HUES6 (cell line): ENCODE data around the gene PUM2.

Experiments
- H3K27ac ChIP-seq: 2 replicates; pipeline ENCODE4 v1.7.0; 2013; ENCODE audit warnings: low read depth, mild to moderate bottlenecking, low read length, inconsistent platforms
- H3K27me3 ChIP-seq: 2 replicates; pipeline ENCODE4 v1.6.1; 2013; ENCODE audit warnings: low read length; ENCODE audit not compliant: control insufficient read depth, insufficient read depth
- H3K36me3 ChIP-seq: 2 replicates; pipeline ENCODE4 v1.6.1; 2013; ENCODE audit warnings: low read length; ENCODE audit not compliant: control insufficient read depth, insufficient read depth
- H3K4me1 ChIP-seq: 2 replicates; pipeline ENCODE4 v1.6.1; 2013; ENCODE audit warnings: low read length; ENCODE audit not compliant: control insufficient read depth, insufficient read depth
- H3K4me3 ChIP-seq: 2 replicates; pipeline ENCODE4 v1.5.1; 2013; ENCODE audit warnings: low read depth, low read length
- H3K9ac ChIP-seq: one replicate; pipeline ENCODE4 v1.6.1; 2013; ENCODE audit warnings: mild to moderate bottlenecking, low read length
- H3K9me3 ChIP-seq: 2 replicates; pipeline ENCODE4 v1.6.1; 2013; ENCODE audit warnings: low read depth, low read length; ENCODE audit not compliant: control insufficient read depth, insufficient read depth

Gene PUM2

DNA sequence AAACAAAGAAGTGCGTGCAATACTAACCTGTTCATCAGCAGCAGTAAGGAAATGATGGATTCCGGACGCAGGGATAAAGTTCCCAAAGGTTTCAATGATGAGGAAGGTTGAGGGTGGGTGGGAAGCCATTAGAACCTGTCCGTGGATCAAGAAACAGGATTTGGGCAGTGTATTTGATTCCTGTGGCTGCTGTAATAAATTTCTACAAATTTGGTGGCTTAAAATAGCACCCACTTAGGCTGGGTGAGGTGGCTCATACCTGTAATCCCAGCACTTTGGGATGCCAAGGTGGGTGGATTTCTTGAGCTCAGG is 120.6 kb downstream of the PUM2 start:
- H3K27ac ChIP-seq, result no peak overlapping the region
- H3K4me1 ChIP-seq, result peaks cover 30% of the 10 kb centered on the region
- peaks cover 9% of the 10 kb centered on the region; the same call in 1 of the 2 replicates for H3K27me3 ChIP-seq
- no peaks in the 10 kb centered on the region for H3K9me3 ChIP-seq
- no peak overlapping the region for H3K9ac ChIP-seq
- H3K36me3 ChIP-seq, result no peaks in the 10 kb centered on the region
- no peak overlapping the region for H3K4me3 ChIP-seq

DNA sequence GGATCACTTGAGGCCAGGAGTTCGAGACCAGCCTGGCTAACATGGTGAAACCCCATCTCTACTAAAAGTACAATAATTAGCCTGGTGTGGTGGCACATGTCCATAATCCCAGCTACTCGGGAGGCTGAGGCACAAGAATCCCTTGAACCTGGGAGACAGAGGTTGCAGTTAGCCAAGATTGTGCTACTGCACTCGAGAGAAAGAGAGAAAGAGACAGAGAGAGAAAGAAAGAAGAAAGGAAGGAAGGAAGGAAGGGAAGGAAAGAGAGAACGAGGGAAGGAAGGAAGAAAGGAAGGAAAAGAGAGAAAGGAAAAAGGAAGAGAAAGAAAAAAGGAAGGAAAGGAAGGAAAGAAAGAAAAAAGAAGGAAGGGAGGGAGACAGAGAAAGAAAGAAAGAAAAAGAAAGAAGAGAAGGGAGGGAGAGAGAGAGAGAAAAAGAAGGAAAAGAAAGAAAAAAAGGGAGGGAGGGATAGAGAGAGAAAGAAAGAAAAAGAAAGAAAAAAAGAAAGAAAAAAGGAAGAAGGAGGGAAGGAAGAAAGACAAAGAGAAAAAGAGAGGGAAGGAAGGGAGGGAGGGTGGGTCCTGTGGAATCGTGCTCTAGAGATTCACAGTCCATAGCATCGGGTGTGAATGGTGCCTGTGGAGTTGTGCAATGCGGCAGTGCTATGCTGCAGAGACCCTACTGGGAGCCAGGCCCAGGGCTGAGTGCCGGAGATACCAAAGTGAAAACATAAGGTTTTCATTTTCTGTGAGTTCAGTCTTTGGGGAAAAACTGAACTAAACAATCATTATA is 121.1 kb downstream of the PUM2 start:
- no peak overlapping the region for H3K27ac ChIP-seq
- H3K4me3 ChIP-seq, result no peak overlapping the region
- no peak overlapping the region for H3K9ac ChIP-seq
- peaks cover 9% of the 10 kb centered on the region; the same call in 1 of the 2 replicates for H3K27me3 ChIP-seq
- peaks cover 30% of the 10 kb centered on the region for H3K4me1 ChIP-seq
- H3K9me3 ChIP-seq, result no peaks in the 10 kb centered on the region
- H3K36me3 ChIP-seq, result no peaks in the 10 kb centered on the region

DNA sequence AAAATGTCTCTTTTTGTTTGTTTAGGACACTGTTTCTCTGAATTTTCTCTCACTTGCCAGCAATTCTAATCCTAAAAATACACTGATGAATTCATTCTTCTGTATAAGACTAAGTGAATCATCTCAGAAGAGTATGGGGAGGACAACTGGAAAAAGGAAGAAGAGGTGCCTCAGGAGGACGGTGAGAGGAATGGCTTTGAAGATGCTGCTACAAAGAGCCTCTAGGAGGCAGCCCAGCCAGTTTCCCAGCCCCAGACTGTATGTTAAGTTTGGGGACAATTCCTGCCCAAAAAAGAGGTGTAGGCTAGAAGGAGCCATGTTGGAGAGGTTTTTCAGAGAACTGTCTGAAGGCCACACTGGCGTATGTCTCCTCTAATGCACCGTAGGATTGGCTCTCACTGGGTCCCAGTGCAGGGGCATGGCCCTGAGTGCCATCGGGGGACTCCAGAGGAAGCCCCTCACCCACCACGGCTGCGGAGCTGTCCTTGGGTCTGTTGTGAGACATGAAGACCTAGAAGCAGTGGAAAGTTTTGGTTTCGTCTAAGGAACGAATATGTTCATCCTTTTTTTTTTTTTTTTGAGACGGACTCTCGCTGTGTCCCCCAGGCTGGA is 122.6 kb downstream of the PUM2 start:
- Histone ChIP-seq H3K36me3 (no peaks in the 10 kb centered on the region), H3K4me1 (peaks cover 29% of the 10 kb centered on the region), H3K4me3 (no peak overlapping the region), H3K9me3 (no peaks in the 10 kb centered on the region), H3K27ac (no peak overlapping the region), H3K9ac (no peak overlapping the region), H3K27me3 (peaks cover 9% of the 10 kb centered on the region; the same call in 1 of the 2 replicates)

DNA sequence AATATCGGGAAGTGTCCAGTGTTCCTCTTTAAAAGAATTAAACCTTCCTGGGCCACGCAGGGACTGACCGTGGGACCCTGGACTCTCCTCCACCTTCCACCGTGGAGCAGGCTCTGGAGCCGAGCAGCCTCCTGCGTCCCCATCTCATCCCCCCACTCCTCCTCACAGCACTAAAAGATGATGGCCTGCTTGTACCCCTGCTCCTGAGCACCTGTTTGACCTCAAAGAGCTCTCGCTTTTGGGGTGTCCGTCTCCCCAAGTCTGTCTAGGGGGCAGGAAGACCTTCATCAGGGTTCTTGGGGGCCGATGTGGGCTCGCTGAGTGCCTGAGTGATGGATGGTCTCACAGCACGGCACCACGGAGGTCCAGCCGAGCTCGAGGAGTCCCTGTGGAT is 124.5 kb downstream of the PUM2 start:
- no peak overlapping the region for H3K27ac ChIP-seq
- no peaks in the 10 kb centered on the region for H3K9me3 ChIP-seq
- no peaks in the 10 kb centered on the region for H3K36me3 ChIP-seq
- peaks cover 28% of the 10 kb centered on the region for H3K4me1 ChIP-seq
- no peak overlapping the region for H3K9ac ChIP-seq
- peaks cover 9% of the 10 kb centered on the region; the same call in 1 of the 2 replicates for H3K27me3 ChIP-seq
- H3K4me3 ChIP-seq, result peak overlapping the region; percentile 71; the same call in 1 of the 2 replicates

DNA sequence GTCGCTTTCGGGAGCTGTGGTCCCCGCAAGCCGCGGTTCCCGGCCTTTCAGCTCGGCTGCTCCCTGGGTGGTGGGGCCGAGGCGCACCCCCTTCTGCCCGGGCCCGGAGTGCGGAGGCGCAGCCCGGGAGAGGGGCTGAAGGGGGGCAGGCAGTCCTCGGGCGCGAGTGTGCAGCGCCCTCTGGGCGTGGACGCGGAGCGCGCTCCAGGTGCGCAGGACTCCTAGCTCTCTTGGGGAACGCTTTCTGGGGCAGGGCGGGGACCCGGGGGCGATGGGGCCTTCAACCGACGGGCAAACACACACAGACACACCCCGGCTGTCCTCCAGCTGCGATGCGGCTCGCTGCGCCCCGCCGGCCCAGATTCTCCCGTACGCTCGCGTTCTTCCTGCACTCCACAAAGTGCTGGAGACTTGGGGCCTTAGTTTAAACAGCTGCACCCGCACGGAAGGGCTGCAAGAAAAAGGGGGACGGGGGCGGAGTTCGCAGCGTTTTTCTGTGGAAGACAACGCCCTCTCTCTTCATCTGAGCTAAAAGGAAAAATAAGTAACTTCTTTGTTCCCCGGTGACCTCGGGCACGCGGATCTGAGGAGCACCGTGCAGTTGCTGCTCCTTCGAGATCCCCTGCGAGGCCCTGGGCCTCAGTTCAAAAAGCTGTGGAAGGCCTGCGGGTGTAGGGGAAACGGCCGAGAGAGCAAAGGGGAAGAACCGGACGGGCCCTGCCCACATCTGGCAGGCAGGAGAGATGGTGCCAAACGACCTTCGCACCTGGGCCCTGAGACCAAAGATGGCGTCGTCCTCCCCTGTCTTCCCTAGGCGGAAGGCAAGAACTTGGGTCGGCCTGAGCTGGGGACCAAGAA is 125.1 kb downstream of the PUM2 start:
- Histone ChIP-seq H3K4me1 (peaks cover 28% of the 10 kb centered on the region), H3K27ac (no peak overlapping the region; the same call in 1 of the 2 replicates), H3K9ac (peak overlapping the region; percentile 46), H3K4me3 (peak overlapping the region; percentile 71), H3K9me3 (no peaks in the 10 kb centered on the region), H3K27me3 (peaks cover 9% of the 10 kb centered on the region; the same call in 1 of the 2 replicates), H3K36me3 (peaks cover under 1% of the 10 kb centered on the region; the same call in 1 of the 2 replicates)

DNA sequence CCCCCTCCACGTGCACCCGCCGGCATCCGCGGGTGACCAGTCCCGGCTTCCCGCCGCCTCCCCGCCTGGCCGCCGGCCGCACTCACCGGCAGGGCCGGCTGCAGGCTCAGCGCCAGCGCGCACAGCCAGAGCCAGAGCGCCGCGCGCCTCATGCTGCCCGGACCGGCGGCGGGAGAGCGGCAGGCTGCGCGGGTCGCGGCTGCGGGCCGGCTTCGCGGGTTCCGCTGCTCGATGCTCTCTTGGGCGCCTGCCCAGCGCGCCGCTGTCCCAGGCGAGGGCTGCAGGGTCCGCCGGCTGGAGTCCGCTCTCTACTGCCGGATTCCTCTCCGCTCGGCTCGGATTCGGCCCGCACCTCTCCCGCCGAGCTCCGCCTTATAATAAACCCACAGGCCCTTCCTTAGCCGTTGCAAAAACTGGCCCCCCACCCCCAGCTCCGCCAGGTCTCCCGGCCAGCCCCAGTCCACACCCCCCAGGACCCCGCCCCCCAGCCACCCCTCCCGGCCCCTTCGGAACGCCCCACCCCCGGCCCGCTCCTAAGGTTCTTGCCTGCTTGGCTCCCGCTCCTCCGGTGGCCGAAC is 125.8 kb downstream of the PUM2 start, which contains the start of gene SDC1:
TSS of gene SDC1 (minus strand) at position 415 of the 578 bp plus-strand sequence. CDS start at position 152, 263 bp downstream.
- peak within 1 kb of the TSS; percentile 72 for H3K9ac ChIP-seq
- H3K4me3 ChIP-seq, result peak within 1 kb of the TSS; percentile 71
- no peaks in the 10 kb centered on the region for H3K9me3 ChIP-seq
- peaks cover 6% of the 10 kb centered on the region; the same call in 1 of the 2 replicates for H3K36me3 ChIP-seq
- peaks cover 9% of the 10 kb centered on the region; the same call in 1 of the 2 replicates for H3K27me3 ChIP-seq
- H3K4me1 ChIP-seq, result peaks cover 28% of the 10 kb centered on the region
- peak within 1 kb of the TSS; percentile 50; the same call in 1 of the 2 replicates for H3K27ac ChIP-seq

DNA sequence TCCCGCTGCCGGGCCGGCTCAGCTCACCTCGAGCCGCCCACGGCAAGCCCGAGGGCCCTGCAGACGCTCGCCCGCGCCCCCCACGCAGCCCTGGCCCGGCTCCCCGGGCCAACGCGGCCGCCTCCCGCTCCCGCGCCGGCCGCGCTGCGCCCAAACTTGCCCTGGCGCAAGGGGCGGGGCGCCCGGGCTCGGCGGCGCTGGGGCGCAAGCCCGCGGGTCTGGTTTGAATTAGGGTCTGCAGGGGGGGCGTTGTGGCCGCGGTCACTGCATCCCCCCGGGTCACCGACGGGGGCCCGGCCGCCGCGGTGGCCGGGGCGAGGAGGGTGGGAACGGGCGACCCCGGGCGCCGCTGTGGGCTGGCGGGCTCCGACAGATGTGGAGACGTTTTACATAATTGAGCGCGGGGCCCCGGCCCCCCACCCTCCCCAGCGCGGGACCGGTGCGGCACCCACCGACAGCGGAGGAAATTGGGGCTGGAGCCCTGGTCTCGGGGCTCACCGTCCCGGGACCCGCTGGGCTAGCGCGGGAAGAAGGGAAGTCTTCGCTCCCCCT is 126.4 kb downstream of the PUM2 start:
- peak overlapping the region; percentile 50; the same call in 1 of the 2 replicates for H3K27ac ChIP-seq
- H3K36me3 ChIP-seq, result peaks cover 6% of the 10 kb centered on the region; the same call in 1 of the 2 replicates
- peaks cover 28% of the 10 kb centered on the region for H3K4me1 ChIP-seq
- peak overlapping the region; percentile 71 for H3K4me3 ChIP-seq
- H3K27me3 ChIP-seq, result peaks cover 9% of the 10 kb centered on the region; the same call in 1 of the 2 replicates
- peak overlapping the region; percentile 72 for H3K9ac ChIP-seq
- no peaks in the 10 kb centered on the region for H3K9me3 ChIP-seq

DNA sequence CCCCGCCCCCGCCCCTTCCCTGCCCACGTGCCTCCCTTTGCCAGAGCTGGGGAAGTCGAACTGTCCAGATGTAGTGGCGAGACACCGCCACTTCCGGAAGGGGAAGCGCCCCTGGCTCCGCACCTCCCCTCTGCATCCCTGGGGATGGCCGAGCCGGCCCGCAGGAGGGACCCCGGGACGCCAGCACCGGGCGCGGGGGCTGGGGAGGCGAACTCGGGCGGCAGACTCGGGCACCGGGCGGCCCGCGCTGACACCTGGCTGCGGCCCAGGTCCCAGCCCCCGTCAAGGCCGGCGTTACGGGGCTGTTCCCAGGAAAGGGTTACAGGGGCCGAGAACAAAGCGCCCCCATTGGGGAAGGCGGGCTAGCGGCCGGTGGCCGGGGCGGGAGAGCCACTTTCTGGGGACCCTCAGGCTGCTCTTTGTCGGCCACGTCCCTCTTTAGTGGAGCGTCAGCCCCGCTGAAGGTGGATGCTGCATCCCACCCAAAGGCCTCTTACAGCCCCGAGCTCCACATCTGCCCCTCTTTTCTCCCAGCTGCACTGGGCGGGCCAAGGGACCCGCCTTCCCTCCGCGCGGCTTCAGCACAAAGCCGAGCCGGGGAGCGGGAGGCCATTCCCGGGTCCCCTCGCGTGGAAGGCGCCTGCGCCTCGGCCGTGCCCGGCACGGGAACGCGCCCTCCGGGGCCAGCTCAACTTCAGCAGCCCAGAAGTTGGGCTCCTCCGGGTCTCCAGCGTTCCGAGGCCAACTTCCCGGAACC is 127.1 kb downstream of the PUM2 start:
- H3K27me3 ChIP-seq, result peaks cover 9% of the 10 kb centered on the region; the same call in 1 of the 2 replicates
- peaks cover 6% of the 10 kb centered on the region for H3K36me3 ChIP-seq
- H3K9me3 ChIP-seq, result no peaks in the 10 kb centered on the region
- peak overlapping the region; percentile 37; the same call in 1 of the 2 replicates for H3K27ac ChIP-seq
- H3K9ac ChIP-seq, result peak overlapping the region; percentile 72
- peak overlapping the region; percentile 71 for H3K4me3 ChIP-seq
- H3K4me1 ChIP-seq, result peaks cover 28% of the 10 kb centered on the region

DNA sequence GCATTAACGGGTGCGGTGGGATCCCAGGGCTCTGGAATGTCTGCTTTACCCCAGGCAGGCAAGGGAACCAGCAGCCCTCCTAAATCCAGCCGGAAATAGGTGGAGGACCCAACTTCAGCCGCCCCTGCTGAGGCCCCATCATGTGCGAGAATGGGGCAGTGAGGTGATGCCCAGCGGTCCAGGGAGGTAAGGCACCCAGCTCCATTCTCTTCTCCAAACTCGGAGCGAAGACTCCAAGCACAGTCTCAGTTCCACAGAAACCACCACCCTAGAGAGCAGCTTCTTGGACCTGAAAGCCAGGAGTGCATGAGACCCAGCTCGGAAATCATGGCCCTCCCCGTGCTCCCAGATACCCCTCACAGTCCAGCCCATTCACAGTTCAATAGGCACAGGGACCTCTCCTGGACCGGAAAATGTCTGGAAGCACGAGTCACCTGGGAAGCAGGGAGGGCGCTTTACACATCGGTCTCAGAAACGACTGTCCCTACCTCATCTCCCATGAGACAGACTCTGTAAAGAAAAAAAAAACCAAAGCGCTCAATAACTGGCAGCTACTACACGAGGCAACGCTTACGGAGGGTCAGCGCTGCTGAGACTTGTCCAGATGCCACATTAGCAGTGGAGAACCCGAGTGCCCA is 127.8 kb downstream of the PUM2 start:
- Histone ChIP-seq H3K9ac (peak overlapping the region; percentile 25), H3K27ac (no peak overlapping the region), H3K4me1 (peaks cover 28% of the 10 kb centered on the region), H3K36me3 (peaks cover 12% of the 10 kb centered on the region), H3K9me3 (no peaks in the 10 kb centered on the region), H3K4me3 (peak overlapping the region; percentile 71), H3K27me3 (peaks cover 9% of the 10 kb centered on the region; the same call in 1 of the 2 replicates)
